Right lobe of liver (tissue), 4 donors: ENCODE measurements around the gene CAMKK2.

Experiments used
- POLR2A ChIP-seq: fragments of 450-650 bp; IDR thresholded peaks from one replicate; pipeline ENCODE4 v1.6.1; 2017; ENCODE audit warnings: antibody characterized with exemption, mild to moderate bottlenecking
- TF ChIP-seq, protein P1 (sequence below), 4 donors: fragments of 200-600 bp in 3 of 4; fragments of 450-650 bp in 1 of 4; IDR thresholded peaks; one replicate each; pipeline versions ENCODE4 v1.5.1 to v1.8.0; 2016 to 2022; ENCODE audit warnings: antibody characterized with exemption in 4 of 4, mild to moderate bottlenecking in 2 of 4
- donor health status: DM: no; HTN: no; CAD: no.
- donor health status: DM: no; HTN: no; CAD: no.
- donor health status: DM: no; HTN: yes; CAD: no.

DNA sequence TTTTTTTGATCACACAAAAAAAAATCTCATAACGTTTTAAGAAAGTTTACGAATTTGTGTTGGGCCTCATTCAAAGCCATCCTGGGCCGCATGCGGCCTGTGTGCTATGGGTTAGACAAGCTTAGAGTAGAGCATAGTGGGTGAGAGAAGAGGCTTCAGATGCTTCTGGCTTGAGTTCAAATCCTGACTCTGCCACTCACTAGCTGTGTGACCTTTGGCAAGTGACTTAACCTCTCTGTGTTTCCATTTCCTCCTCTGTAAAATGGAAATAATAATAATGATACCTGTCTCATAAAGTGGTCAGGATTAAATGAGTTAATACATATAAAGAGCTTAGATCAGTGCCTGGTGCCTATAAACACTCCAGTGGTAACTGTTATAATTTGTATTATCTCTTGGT lies 80.4 kb downstream of the CAMKK2 start:
- TF ChIP-seq, protein P1, sequence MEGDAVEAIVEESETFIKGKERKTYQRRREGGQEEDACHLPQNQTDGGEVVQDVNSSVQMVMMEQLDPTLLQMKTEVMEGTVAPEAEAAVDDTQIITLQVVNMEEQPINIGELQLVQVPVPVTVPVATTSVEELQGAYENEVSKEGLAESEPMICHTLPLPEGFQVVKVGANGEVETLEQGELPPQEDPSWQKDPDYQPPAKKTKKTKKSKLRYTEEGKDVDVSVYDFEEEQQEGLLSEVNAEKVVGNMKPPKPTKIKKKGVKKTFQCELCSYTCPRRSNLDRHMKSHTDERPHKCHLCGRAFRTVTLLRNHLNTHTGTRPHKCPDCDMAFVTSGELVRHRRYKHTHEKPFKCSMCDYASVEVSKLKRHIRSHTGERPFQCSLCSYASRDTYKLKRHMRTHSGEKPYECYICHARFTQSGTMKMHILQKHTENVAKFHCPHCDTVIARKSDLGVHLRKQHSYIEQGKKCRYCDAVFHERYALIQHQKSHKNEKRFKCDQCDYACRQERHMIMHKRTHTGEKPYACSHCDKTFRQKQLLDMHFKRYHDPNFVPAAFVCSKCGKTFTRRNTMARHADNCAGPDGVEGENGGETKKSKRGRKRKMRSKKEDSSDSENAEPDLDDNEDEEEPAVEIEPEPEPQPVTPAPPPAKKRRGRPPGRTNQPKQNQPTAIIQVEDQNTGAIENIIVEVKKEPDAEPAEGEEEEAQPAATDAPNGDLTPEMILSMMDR (IDR thresholded peaks at IDR 0.05): no peak
- TF ChIP-seq POLR2A: no peak
